ENCODE measurements around the gene SRPRA. TPM values are rescaled to one million over a fixed set of nuclear protein-coding genes. Genes with fewer than 3 reads are reported as not detected.
"Not testable (repeated sequence)": the region's sequence is repeated elsewhere in the genome, so short reads cannot be mapped to it uniquely, and the experiment has no call there.

SRPRA gene, protein sequence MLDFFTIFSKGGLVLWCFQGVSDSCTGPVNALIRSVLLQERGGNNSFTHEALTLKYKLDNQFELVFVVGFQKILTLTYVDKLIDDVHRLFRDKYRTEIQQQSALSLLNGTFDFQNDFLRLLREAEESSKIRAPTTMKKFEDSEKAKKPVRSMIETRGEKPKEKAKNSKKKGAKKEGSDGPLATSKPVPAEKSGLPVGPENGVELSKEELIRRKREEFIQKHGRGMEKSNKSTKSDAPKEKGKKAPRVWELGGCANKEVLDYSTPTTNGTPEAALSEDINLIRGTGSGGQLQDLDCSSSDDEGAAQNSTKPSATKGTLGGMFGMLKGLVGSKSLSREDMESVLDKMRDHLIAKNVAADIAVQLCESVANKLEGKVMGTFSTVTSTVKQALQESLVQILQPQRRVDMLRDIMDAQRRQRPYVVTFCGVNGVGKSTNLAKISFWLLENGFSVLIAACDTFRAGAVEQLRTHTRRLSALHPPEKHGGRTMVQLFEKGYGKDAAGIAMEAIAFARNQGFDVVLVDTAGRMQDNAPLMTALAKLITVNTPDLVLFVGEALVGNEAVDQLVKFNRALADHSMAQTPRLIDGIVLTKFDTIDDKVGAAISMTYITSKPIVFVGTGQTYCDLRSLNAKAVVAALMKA
- total RNA-seq = 10 to 100 TPM; 75.5 to 82.6 TPM
- long read RNA-seq, transcript SRPRA-201 (14 exons, 3,069 nt) = major isoform, 39 of 51 reads
- long read RNA-seq, partial matches to known transcripts = 8 of 51 reads
- long read RNA-seq, other reads (novel, unspliced or antisense) = 4 of 51 reads

DNA sequence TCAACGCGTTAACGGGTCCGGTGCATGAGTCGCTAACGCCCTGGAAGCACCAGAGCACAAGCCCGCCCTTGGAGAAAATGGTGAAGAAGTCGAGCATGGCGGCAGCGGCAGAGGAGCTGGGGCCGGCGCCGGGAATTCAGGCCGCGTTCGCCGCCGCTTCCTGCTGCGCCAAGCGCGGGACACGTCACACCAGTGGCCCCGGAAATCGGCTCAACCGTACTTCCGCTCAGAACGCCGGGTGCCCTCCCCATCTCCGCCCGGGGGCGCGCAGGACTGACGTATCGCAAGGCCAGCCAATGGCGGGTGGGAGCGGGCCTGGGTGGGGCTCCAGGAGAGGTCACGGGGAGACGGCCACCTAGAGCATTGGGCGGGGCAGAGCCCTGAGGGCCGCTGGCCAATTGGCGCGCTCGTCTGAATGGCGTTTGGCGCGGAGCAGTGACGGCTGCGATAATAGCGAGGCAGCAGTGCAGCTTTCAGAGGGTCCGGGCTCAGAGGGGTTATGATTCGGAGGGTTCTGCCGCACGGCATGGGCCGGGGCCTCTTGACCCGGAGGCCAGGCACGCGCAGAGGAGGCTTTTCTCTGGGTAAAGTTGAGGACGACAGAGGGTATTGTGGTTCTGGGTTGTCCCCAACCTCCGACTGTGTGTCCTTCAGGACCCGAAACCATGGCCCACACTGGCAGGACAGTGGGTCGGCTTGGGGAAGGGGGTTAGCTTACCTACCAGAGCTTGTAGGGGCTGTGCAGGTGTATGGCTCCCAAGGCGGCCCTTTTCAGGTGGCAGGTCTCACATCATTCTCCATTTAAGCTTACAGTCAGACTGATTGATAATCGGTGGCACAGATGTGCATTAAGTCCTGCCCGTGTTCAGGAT, at the start of gene SRPRA, which contains the start of gene FOXRED1:
Gene SRPRA, minus strand, starts transcription at position 188 of the 872 bp plus-strand sequence. Its CDS starts 91 bp downstream, at position 97.
Gene FOXRED1, plus strand, starts transcription at position 447 of the 872 bp plus-strand sequence. Its CDS starts 53 bp downstream, at position 500.
- DNase-seq = peak; percentile 100
- intact Hi-C loops (cut with DNase I, micrococcal nuclease) = no loop called here
- peak; percentile 95 for ATAC-seq

- intact Hi-C loops (cut with DNase I, micrococcal nuclease) = loop anchor here in 1 of 2 donors (10.0 kb wide), 1 partner anchor 107 kb away; no protein-coding TSS in a partner anchor
- ATAC-seq (peak; percentile 30), DNase-seq (peak; percentile 46)
Measured at GRCh38 chr11:126317756-126318573, 49.3 kb upstream of the SRPRA start.

DNA sequence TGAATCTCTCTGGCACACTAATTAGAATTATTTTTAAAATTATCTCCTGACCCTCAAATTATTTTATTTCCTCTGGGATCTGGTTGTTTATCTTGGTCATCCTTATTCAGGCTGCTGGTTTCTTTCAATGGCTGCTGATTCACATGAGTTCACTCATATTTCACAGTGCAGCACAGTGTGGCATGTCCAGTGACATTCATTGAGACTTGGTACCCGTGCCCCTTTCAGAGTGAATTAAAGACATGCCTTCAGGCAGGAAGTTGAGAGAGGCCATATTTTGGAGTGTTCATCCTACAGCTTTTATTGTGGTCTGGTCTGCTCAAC, 48.7 kb upstream of the SRPRA start:
- no peak for DNase-seq
- ATAC-seq = no peak
- intact Hi-C loops (cut with DNase I, micrococcal nuclease) = loop anchor here in 1 of 2 donors (10.0 kb wide), 1 partner anchor 107 kb away; no protein-coding TSS in a partner anchor

DNA sequence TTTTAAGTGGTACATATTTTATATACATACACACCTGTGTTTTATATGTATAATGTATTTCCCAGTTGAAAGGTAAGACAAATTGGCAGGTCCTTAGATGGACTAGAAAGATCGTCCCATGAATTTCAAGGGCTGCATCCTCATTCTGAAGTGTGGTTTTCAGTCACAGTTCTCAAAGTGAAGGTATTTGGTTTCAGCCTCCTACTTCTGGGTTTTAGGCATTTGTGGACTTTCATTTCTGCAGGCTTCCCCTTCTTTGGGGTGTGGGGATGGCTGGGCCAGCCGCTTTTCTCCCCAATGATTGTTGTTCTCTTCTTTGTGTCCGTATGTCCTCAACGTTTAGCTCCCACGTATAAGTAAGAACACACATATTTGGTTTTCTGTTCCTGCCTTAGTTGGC, 45.1 kb upstream of the SRPRA start:
- ATAC-seq (no peak), DNase-seq (no peak)
- intact Hi-C loops (cut with DNase I, micrococcal nuclease) = loop anchor here in 1 of 2 donors (10.0 kb wide), 1 partner anchor 111 kb away; no protein-coding TSS in a partner anchor

DNA sequence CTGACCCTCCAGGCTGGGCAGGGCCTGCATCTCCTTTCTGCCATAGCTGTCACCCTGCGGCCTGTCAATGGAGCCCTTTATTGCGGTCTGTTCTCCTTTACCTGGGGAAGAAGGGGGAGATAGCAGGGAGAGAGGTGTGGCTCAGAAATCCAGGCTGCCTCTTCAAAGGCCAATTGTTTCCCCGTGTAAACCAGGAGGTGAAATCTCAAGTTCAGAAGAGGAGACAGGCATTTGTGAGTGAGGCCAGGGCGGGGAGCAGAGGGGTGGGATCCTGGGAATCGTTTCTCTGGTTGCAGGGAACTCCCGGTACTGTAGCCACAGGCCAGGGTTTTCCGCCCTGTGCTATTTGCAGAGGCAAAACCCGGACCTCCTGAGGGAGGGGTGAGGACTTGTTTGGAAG, 44.3 kb upstream of the SRPRA start:
- DNase-seq (peak; percentile 33 to 54), ATAC-seq (peak; percentile 78)
- intact Hi-C loops (cut with DNase I, micrococcal nuclease) = loop anchor here in 1 of 2 donors (10.0 kb wide), 1 partner anchor 112 kb away; no protein-coding TSS in a partner anchor

DNA sequence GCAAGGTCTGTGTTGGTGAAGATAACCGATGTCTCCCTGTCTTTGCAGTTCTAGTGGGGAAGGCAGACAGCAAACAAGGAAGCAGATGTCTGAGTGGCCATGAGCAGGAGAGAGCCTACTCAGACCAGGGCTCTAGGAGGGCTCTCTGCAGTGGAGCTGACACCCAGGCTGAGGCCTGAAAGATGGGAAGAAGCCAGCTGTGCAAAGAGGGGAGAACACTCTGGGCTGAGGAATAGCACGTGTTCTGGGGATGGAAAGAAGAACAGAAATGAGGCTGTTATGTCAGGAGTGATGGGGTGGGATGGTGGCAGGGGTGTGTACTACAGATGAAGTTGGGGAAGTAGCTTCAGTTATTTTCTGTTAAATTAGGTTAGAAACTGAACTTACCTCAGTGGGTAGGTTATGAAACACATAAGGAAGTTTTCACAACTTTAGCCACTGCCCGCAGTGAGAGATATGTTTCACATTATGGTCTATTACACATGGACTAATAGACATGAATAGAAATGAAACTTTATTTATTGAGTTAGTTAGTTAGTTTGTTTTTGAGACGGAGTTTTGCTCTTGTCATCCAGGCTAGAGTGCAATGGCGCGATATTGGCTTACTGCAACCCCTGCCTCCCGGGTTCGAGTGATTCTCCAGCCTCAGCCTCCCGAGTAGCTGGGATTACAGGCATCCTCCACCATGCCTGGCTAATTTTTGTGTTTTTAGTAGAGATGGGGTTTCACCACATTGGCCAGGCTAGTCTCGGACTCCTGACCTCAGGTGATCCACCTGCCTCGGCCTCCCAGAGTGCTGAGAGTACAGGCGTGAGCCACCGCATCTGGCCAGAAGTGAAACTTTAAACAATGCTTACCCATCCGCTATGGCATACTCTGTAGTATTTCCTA, 43.0 kb upstream of the SRPRA start:
- ATAC-seq (no peak), DNase-seq (no peak)
- intact Hi-C loops (cut with DNase I, micrococcal nuclease) = loop anchor here in 1 of 2 donors (10.0 kb wide), 1 partner anchor 113 kb away; no protein-coding TSS in a partner anchor

- intact Hi-C loops (cut with DNase I, micrococcal nuclease) = loop anchor here in 1 of 2 donors (1.0 to 10.0 kb wide), 2 partner anchors 114 to 169 kb away; no protein-coding TSS in a partner anchor
Measured at GRCh38 chr11:126310992-126311310, 42.3 kb upstream of the SRPRA start.

GRCh38 chr11:126310200-126310991, 41.7 kb upstream of the SRPRA start:
- ATAC-seq (peak; percentile 78), DNase-seq (peak; percentile 68 to 83)
- intact Hi-C loops (cut with DNase I, micrococcal nuclease) = loop anchor here in 1 of 2 donors (1.0 to 10.0 kb wide), 2 partner anchors 114 to 170 kb away; no protein-coding TSS in a partner anchor

More at GRCh38 chr11:126310992-126311310, 42.3 kb upstream of the SRPRA start:
- ATAC-seq = no peak
- no peak for DNase-seq

- ATAC-seq, DNase-seq: not testable (repeated sequence)
- intact Hi-C loops (cut with DNase I, micrococcal nuclease) = loop anchor here in 1 of 2 donors (10.0 kb wide), 1 partner anchor 176 kb away; no protein-coding TSS in a partner anchor
Measured at GRCh38 chr11:126308771-126309170, 40.1 kb upstream of the SRPRA start.

DNA sequence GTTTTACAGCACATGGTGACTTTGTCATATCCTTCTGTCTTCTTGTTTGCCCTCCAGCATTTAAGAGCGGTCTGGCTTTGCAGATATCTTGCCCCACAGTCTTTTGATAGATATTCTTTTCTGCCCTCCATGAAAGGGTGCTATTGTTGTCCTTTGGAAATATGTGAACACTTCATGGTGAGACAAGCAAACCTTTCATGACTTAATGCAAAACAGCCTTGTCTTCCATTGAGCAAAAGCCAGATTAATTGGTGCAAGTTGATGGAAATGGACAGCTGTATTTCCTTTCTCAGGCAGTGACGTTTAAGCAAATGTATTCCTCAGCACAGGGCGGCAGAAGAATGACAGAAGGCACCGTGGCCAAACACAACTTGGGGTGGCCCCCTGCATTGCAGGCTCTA, 39.6 kb upstream of the SRPRA start:
- DNase-seq = no peak
- ATAC-seq = no peak
- intact Hi-C loops (cut with DNase I, micrococcal nuclease) = loop anchor here in 1 of 2 donors (10.0 kb wide), 1 partner anchor 177 kb away; no protein-coding TSS in a partner anchor

- intact Hi-C loops (cut with DNase I, micrococcal nuclease) = loop anchor here in 1 of 2 donors (10.0 kb wide), 1 partner anchor 177 kb away; no protein-coding TSS in a partner anchor
- no peak for ATAC-seq
Measured at GRCh38 chr11:126307706-126308105, 39.0 kb upstream of the SRPRA start.

DNA sequence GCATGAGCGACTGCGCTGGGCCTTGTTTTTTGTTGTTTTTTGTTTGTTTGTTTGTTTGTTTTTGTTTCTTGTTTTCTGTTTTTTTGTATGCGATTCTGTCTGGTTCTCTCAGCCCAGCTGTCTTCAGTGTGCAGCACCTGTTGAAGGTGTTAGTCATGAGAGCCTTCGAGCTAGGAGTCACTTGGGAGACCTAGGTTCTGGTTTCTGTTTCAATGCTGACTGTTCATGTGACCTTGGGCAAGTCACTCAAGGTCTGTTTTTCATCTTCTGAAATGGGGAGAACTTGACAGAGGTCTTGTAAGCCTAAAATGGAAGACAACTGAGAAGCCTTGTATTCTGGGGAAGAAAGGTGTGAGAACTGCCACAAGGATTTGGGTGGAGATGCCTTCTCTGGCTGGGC, 37.0 kb upstream of the SRPRA start:
- no peak for DNase-seq
- no peak for ATAC-seq
- intact Hi-C loops (cut with DNase I, micrococcal nuclease) = loop anchor here in 1 of 2 donors (10.0 kb wide), 1 partner anchor 179 kb away; no protein-coding TSS in a partner anchor

More at GRCh38 chr11:126307706-126308105, 39.0 kb upstream of the SRPRA start:
- peak in 1 of 2 donors; percentile 22 for DNase-seq

DNA sequence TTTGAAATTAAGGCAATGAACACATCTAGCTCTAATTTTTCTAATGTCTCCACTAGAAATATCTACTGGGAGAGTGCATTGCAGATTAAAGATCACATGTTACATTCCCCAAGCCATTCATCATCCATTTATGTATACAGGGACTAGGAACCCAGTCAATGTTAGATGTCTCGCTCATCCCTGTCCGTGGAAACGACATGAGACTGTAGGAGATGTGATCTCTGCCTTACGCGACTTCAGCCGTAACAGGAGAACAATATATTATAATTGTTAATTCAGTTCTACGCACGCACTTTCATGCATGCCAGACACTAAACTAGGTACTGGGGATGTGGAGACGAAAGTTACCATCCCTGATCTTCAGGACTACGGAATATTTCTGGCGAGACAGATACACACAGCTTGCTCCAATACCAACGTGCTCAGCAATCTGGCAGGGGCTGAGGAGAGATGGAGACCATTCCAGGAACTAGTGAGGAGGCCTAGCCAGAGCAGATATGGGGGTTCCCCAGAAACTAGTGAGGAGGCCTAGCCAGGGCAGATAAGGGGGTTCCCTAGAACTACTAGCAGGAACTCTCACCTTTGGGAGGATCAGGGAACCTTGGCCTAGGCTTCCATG, 35.9 kb upstream of the SRPRA start:
- ATAC-seq (peak; percentile 1), DNase-seq (no peak)
- intact Hi-C loops (cut with DNase I, micrococcal nuclease) = loop anchor here in 1 of 2 donors (10.0 kb wide), 1 partner anchor 180 kb away; no protein-coding TSS in a partner anchor

GRCh38 chr11:126303623-126304456, 35.1 kb upstream of the SRPRA start, which contains the start of gene DCPS:
Gene DCPS (plus strand): TSS chr11:126304060. CDS start chr11:126304081, 21 bp downstream.
- peak; percentile 99 for ATAC-seq
- intact Hi-C loops (cut with DNase I, micrococcal nuclease) = loop anchor here in 1 of 2 donors (10.0 kb wide), 1 partner anchor 181 kb away; no protein-coding TSS in a partner anchor
- peak; percentile 83 to 90 for DNase-seq

Measured in left colon (tissue), 2 donors.